Neural cell (in vitro differentiated cells): ENCODE data around the gene CFAP97D1. TPM values are rescaled to one million over a fixed set of nuclear protein-coding genes. Genes with fewer than 3 reads are reported as not detected.

Experiments used
- H2AFZ ChIP-seq: fragments of 200-600, 300-800 bp; sonication (generic), shearing (Covaris generic); 2 replicates; pipeline ENCODE4 v1.6.0; 2014; ENCODE audit warnings: low read depth, mild to moderate bottlenecking, antibody characterized with exemption, low read length, moderate library complexity
- H3F3A ChIP-seq: fragments of 200-600 bp; shearing (Covaris generic); 2 replicates; pipeline ENCODE4 v1.6.1; 2016; ENCODE audit warnings: mild to moderate bottlenecking, moderate library complexity, mixed read lengths, antibody characterized with exemption, low read length; ENCODE audit not compliant: insufficient read depth, poor library complexity, severe bottlenecking
- H3K27ac ChIP-seq: fragments of 200-600, 300-800 bp; sonication (generic), shearing (Covaris generic); 2 replicates; pipeline ENCODE4 v1.5.1; 2014; ENCODE audit warnings: mild to moderate bottlenecking, low read length, moderate library complexity
- H3K27me3 ChIP-seq: fragments of 300-800, 200-600 bp; sonication (generic), shearing (Covaris generic); 2 replicates; pipeline ENCODE4 v1.6.0; 2014; ENCODE audit warnings: mild to moderate bottlenecking, low read depth, low read length, moderate library complexity; ENCODE audit not compliant: insufficient read depth
- H3K36me3 ChIP-seq: fragments of 300-800, 200-600 bp; sonication (generic), shearing (Covaris generic); 2 replicates; pipeline ENCODE4 v1.5.1; 2014; ENCODE audit warnings: mild to moderate bottlenecking, antibody characterized with exemption, low read length, moderate library complexity; ENCODE audit not compliant: insufficient read depth
- H3K4me2 ChIP-seq: fragments of 300-800, 200-600 bp; sonication (generic), shearing (Covaris generic); 2 replicates; pipeline ENCODE4 v1.6.0; 2014; ENCODE audit warnings: mild to moderate bottlenecking, low read length
- H3K4me3 ChIP-seq: fragments of 300-800, 200-600 bp; sonication (generic), shearing (Covaris generic); 2 replicates; pipeline ENCODE4 v1.5.1; 2014; ENCODE audit warnings: mild to moderate bottlenecking, low read length, moderate library complexity
- H3K79me2 ChIP-seq: fragments of 200-600 bp; shearing (Covaris generic); replicated peaks from 2 replicates; pipeline ENCODE4 v1.6.0; 2014; ENCODE audit warnings: mild to moderate bottlenecking, low read length, moderate library complexity; ENCODE audit not compliant: insufficient read depth
- H3K9ac ChIP-seq: fragments of 300-800, 200-600 bp; sonication (generic), shearing (Covaris generic); 2 replicates; pipeline ENCODE4 v1.6.1; 2016; ENCODE audit warnings: mild to moderate bottlenecking, low read length, mixed read lengths
- H3K9me2 ChIP-seq: fragments of 200-600 bp; shearing (Covaris generic); 2 replicates; pipeline ENCODE4 v1.6.1; 2016; ENCODE audit warnings: mild to moderate bottlenecking, low read length, mixed read lengths; ENCODE audit not compliant: insufficient read depth
- H3K9me3 ChIP-seq: fragments of 200-600, 300-800 bp; sonication (generic), shearing (Covaris generic); 2 replicates; pipeline ENCODE4 v1.6.1; 2016; ENCODE audit warnings: mild to moderate bottlenecking, mixed run types, low read length, moderate library complexity, mixed read lengths
- H4K20me1 ChIP-seq: fragments of 200-600 bp; shearing (Covaris generic); 2 replicates; pipeline ENCODE4 v1.6.1; 2016; ENCODE audit warnings: mild to moderate bottlenecking, mixed run types; ENCODE audit not compliant: insufficient read depth
- CTCF ChIP-seq: fragments of 450-650 bp; IDR thresholded peaks from 2 replicates; pipeline ENCODE4 v1.5.1; 2014; ENCODE audit warnings: antibody characterized with exemption, mild to moderate bottlenecking, moderate library complexity; ENCODE audit not compliant: poor library complexity, severe bottlenecking
- EP300 ChIP-seq: fragments of 450-650 bp; conservative IDR thresholded peaks from 2 replicates; pipeline ENCODE4 v1.6.1; 2014; ENCODE audit warnings: antibody characterized with exemption, mild to moderate bottlenecking, moderate library complexity; ENCODE audit not compliant: poor library complexity, severe bottlenecking
- EZH2 ChIP-seq: fragments of 200-600, 300-800 bp; shearing (Covaris generic), sonication (generic); IDR thresholded peaks from 2 replicates; pipeline ENCODE4 v1.6.1; 2014; ENCODE audit warnings: antibody characterized with exemption, low read length, borderline replicate concordance, mild to moderate bottlenecking; ENCODE audit not compliant: insufficient read depth, poor library complexity, severe bottlenecking
- MXI1 ChIP-seq: fragments of 450-650 bp; conservative IDR thresholded peaks from 2 replicates; pipeline ENCODE4 v1.6.1; 2014; ENCODE audit warnings: antibody characterized with exemption, mild to moderate bottlenecking; ENCODE audit not compliant: poor library complexity, severe bottlenecking
- POLR2AphosphoS5 ChIP-seq: IDR thresholded peaks from 2 replicates; pipeline ENCODE4 v1.6.1; 2012
- RAD21 ChIP-seq: fragments of 450-650 bp; conservative IDR thresholded peaks from 2 replicates; pipeline ENCODE4 v1.6.1; 2014; ENCODE audit warnings: antibody characterized with exemption, mild to moderate bottlenecking, moderate library complexity
- REST ChIP-seq: IDR thresholded peaks from 2 replicates; pipeline ENCODE4 v1.6.1; 2012; ENCODE audit warnings: borderline replicate concordance
- SMC3 ChIP-seq: fragments of 450-650 bp; conservative IDR thresholded peaks from 2 replicates; pipeline ENCODE4 v1.6.1; 2014; ENCODE audit warnings: antibody characterized with exemption, mild to moderate bottlenecking, moderate library complexity; ENCODE audit not compliant: poor library complexity
- TAF1 ChIP-seq: IDR thresholded peaks from 2 replicates; pipeline ENCODE4 v1.6.1; 2012; ENCODE audit warnings: low read depth
- polyA plus RNA-seq: library from polyadenylated mRNA; depleted of rRNA; stranded (reverse); fragments of >200 nt; gene quantifications from 2 replicates; pipeline ENCODE4 v1.2.3, GENCODE V29; 2014

The CFAP97D1 gene
- polyA plus RNA-seq, 1 donor from 2014 or later = 0.09 TPM

- Histone ChIP-seq H3K79me2 (no peaks in the 10 kb centered on the region), H3K9me2 (no peaks in the 10 kb centered on the region), H4K20me1 (no peaks in the 10 kb centered on the region), H3K27ac (no peak overlapping the region), H3K9ac (no peak overlapping the region), H3F3A (no peaks in the 10 kb centered on the region), H3K27me3 (no peaks in the 10 kb centered on the region), H3K4me2 (no peak overlapping the region), H3K9me3 (no peaks in the 10 kb centered on the region), H3K4me3 (no peak overlapping the region), H3K36me3 (no peaks in the 10 kb centered on the region), H2AFZ (no peak overlapping the region)
- TF ChIP-seq EP300 (no peak), REST (no peak), CTCF (no peak)
Measured at GRCh38 chr17:43820759-43821158, 40.5 kb downstream of the CFAP97D1 start.

- TF ChIP-seq POLR2AphosphoS5 (no peak), RAD21 (no peak), TAF1 (no peak), CTCF (no peak), EZH2 (no peak), MXI1 (no peak), SMC3 (no peak), EP300 (no peak), REST (no peak)
- no peaks in the 10 kb centered on the region for H3K36me3 ChIP-seq
- H3K4me3 ChIP-seq = no peak overlapping the region
Measured at GRCh38 chr17:43822570-43823190, 42.4 kb downstream of the CFAP97D1 start.

More at GRCh38 chr17:43822570-43823190, 42.4 kb downstream of the CFAP97D1 start:
- Histone ChIP-seq H3K79me2 (no peaks in the 10 kb centered on the region), H3K9me3 (no peaks in the 10 kb centered on the region), H2AFZ (no peak overlapping the region), H3K27ac (no peak overlapping the region), H3K9me2 (no peaks in the 10 kb centered on the region), H3K27me3 (no peaks in the 10 kb centered on the region), H3K9ac (no peak overlapping the region), H3F3A (no peaks in the 10 kb centered on the region), H3K4me2 (no peak overlapping the region), H4K20me1 (no peaks in the 10 kb centered on the region)
